GM23248 (cell line): Measurements from ENCODE around the gene TEX101.

Experiments used
- EZH2 ChIP-seq: fragments of 200-600 bp; sonication (generic); IDR thresholded peaks from 2 replicates; pipeline ENCODE4 v1.6.1; 2018; ENCODE audit warnings: antibody characterized with exemption, mild to moderate bottlenecking; ENCODE audit not compliant: insufficient read depth, poor library complexity, severe bottlenecking
- EZH2phosphoT487 ChIP-seq: fragments of 200-600 bp; sonication (generic); IDR thresholded peaks from 2 replicates; pipeline ENCODE4 v1.6.1; 2018; ENCODE audit warnings: antibody characterized with exemption, moderate library complexity, mild to moderate bottlenecking, low read depth; ENCODE audit not compliant: insufficient read depth

DNA sequence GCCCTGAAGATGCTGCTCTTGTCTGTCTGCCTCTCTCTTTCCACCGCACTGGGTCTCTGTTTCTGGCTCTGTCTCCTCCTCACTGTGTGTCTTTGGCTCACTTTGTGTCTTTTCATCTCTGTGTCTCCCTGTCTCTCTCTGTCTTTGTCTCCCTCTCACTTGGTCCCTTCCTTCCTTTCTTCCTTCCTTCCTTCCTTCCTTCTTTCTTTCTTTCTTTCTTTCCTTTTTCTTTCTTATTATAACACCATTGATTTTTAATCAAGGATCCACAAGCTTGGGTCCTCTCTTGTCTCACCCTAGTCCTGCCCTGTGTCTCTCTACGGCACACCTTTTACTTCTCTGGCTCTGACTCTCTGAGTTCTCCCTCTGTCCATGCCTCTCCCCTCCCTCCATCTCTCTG is 46.9 kb upstream of the TEX101 start:
- TF ChIP-seq EZH2 (no peak), EZH2phosphoT487 (no peak)
